HEK293T (cell line): ENCODE data around the gene KCNAB2.

ENCODE experiments used
- ARNT ChIP-seq: fragments of 450-650 bp; IDR thresholded peaks from 2 replicates; pipeline ENCODE4 v1.6.1; 2017; ENCODE audit warnings: mild to moderate bottlenecking
- BHLHE40 ChIP-seq: fragments of 450-650 bp; IDR thresholded peaks from 2 replicates; pipeline ENCODE4 v1.6.1; 2016; ENCODE audit warnings: mild to moderate bottlenecking, moderate library complexity, borderline replicate concordance
- CTBP1 ChIP-seq: fragments of 450-650 bp; IDR thresholded peaks from 2 replicates; pipeline ENCODE4 v1.6.1; 2016; ENCODE audit warnings: borderline replicate concordance
- ELF4 ChIP-seq: fragments of 450-650 bp; IDR thresholded peaks from 2 replicates; pipeline ENCODE4 v1.6.1; 2017; ENCODE audit warnings: antibody characterized with exemption
- FOXA1 ChIP-seq: fragments of 450-650 bp; IDR thresholded peaks from 2 replicates; pipeline ENCODE4 v1.6.1; 2016; ENCODE audit warnings: mild to moderate bottlenecking
- FOXK2 ChIP-seq: fragments of 450-650 bp; IDR thresholded peaks from 2 replicates; pipeline ENCODE4 v1.6.1; 2016; ENCODE audit warnings: mild to moderate bottlenecking
- FOXM1 ChIP-seq: fragments of 450-650 bp; IDR thresholded peaks from 2 replicates; pipeline ENCODE4 v1.6.1; 2017; ENCODE audit warnings: mild to moderate bottlenecking, borderline replicate concordance
- HDGF ChIP-seq: fragments of 450-650 bp; IDR thresholded peaks from 2 replicates; pipeline ENCODE4 v1.6.1; 2017; ENCODE audit warnings: antibody characterized with exemption, borderline replicate concordance
- LEF1 ChIP-seq: fragments of 450-650 bp; IDR thresholded peaks from 2 replicates; pipeline ENCODE4 v1.6.1; 2017; ENCODE audit warnings: mild to moderate bottlenecking, borderline replicate concordance
- NFRKB ChIP-seq: fragments of 450-650 bp; IDR thresholded peaks from 2 replicates; pipeline ENCODE4 v1.6.1; 2016; ENCODE audit warnings: mild to moderate bottlenecking, moderate library complexity
- SP1 ChIP-seq: fragments of 450-650 bp; IDR thresholded peaks from 2 replicates; pipeline ENCODE4 v1.6.1; 2017
- SUZ12 ChIP-seq: fragments of 450-650 bp; IDR thresholded peaks from 2 replicates; pipeline ENCODE4 v1.6.1; 2016; ENCODE audit warnings: mild to moderate bottlenecking
- TARDBP ChIP-seq: fragments of 450-650 bp; IDR thresholded peaks from 2 replicates; pipeline ENCODE4 v1.6.1; 2016
- TF ChIP-seq, protein P1 (sequence below): fragments of 450-650 bp; IDR thresholded peaks from 2 replicates; pipeline ENCODE4 v1.6.1; 2016

DNA sequence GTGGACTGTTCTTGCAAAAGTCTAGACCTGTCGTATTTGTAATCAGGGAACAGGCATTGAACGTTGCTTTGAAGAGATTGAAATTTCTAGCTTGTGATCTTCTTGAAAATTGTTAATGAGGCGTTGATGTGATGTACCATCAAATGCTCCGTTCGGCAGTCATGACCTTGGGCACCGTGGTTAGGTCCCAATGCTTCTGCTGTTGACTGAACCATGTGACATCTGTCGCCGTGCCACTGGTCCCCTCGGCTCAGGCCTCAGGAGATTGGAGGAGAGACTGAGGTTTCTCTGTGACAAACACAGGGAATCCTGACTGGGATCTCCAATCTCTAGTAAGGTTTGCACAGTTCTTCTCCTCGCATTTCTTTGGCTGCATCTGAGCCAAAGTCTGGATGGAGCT is 18.1 kb upstream of the KCNAB2 start:
- TF ChIP-seq ARNT, result no peak
- TF ChIP-seq BHLHE40, result no peak
- TF ChIP-seq ELF4, result no peak
- TF ChIP-seq HDGF, result no peak
- TF ChIP-seq TARDBP, result no peak
- no peak for TF ChIP-seq FOXM1
- TF ChIP-seq FOXA1, result no peak
- TF ChIP-seq SUZ12, result no peak
- no peak for TF ChIP-seq FOXK2
- no peak for TF ChIP-seq SP1
- TF ChIP-seq, protein P1, sequence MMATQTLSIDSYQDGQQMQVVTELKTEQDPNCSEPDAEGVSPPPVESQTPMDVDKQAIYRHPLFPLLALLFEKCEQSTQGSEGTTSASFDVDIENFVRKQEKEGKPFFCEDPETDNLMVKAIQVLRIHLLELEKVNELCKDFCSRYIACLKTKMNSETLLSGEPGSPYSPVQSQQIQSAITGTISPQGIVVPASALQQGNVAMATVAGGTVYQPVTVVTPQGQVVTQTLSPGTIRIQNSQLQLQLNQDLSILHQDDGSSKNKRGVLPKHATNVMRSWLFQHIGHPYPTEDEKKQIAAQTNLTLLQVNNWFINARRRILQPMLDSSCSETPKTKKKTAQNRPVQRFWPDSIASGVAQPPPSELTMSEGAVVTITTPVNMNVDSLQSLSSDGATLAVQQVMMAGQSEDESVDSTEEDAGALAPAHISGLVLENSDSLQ, result no peak
- no peak for TF ChIP-seq LEF1
- no peak for TF ChIP-seq NFRKB
- TF ChIP-seq CTBP1, result no peak
